PC-9 (cell line): Measurements from ENCODE around the gene PRR13. TPM values are rescaled to one million over a fixed set of nuclear protein-coding genes. Genes with fewer than 3 reads are reported as not detected.

ENCODE experiments used
- BruUV-seq: library from RNA; stranded (reverse); fragments of 400-500 nt; replicated peaks from 2 replicates; lab custom pipeline; 2021; lab: Mats Ljungman, UMichigan
- CTCF ChIA-PET: fragments of 300-600 bp; sonication (Branson Sonifier 250); formaldehyde crosslinking; loops from one replicate; lab custom pipeline; 2022; ENCODE audit warnings: antibody characterized with exemption; lab: Charles Lee
- POLR2A ChIA-PET: fragments of 300-600 bp; sonication (Branson Sonifier 250); formaldehyde crosslinking; loops from one replicate; lab custom pipeline; 2022; ENCODE audit warnings: antibody characterized with exemption; ENCODE audit not compliant: unreplicated experiment; lab: Charles Lee
- DNase-seq, 2 experiments: peaks; one replicate each; pipeline versions ENCODE4 v3.0.0 to v3.0.0-alpha.2; 2015 to 2022; ENCODE audit warnings: mixed read lengths in 1 of 2
- H2AFZ ChIP-seq: fragments of 200-600 bp; sonication (generic); 2 replicates; pipeline ENCODE4 v1.8.1; 2017; ENCODE audit warnings: antibody characterized with exemption
- H3F3A ChIP-seq: fragments of 200-600 bp; sonication (generic); 2 replicates; pipeline ENCODE4 v1.8.1; 2017; ENCODE audit warnings: antibody characterized with exemption, mild to moderate bottlenecking, low read depth; ENCODE audit not compliant: insufficient read depth
- H3K27ac ChIP-seq: fragments of 200-600 bp; sonication (generic); 2 replicates; pipeline ENCODE4 v1.6.1; 2016; ENCODE audit warnings: mixed run types
- H3K27me3 ChIP-seq: fragments of 200-600 bp; sonication (generic); 2 replicates; pipeline ENCODE4 v1.6.1; 2016; ENCODE audit warnings: low read depth, mixed run types; ENCODE audit not compliant: insufficient read depth
- H3K36me3 ChIP-seq: fragments of 200-600 bp; sonication (generic); 2 replicates; pipeline ENCODE4 v1.6.1; 2016; ENCODE audit warnings: low read depth, mixed run types
- H3K4me1 ChIP-seq: fragments of 200-600 bp; sonication (generic); replicated peaks from 2 replicates; pipeline ENCODE4 v1.6.1; 2016; ENCODE audit warnings: mixed run types; ENCODE audit not compliant: insufficient read depth
- H3K4me2 ChIP-seq: fragments of 200-600 bp; sonication (generic); 2 replicates; pipeline ENCODE4 v1.6.1; 2017; ENCODE audit warnings: mixed run types
- H3K4me3 ChIP-seq: fragments of 200-600 bp; sonication (generic); 2 replicates; pipeline ENCODE4 v1.6.1; 2016; ENCODE audit warnings: mixed run types
- H3K79me2 ChIP-seq: fragments of 200-600 bp; sonication (generic); 2 replicates; pipeline ENCODE4 v1.6.1; 2017; ENCODE audit warnings: low read depth, mixed run types
- H3K9me2 ChIP-seq: fragments of 200-600 bp; sonication (generic); 2 replicates; pipeline ENCODE4 v1.8.1; 2017; ENCODE audit warnings: mild to moderate bottlenecking; ENCODE audit not compliant: insufficient read depth
- H3K9me3 ChIP-seq: fragments of 200-600 bp; sonication (generic); 2 replicates; pipeline ENCODE4 v1.8.1; 2016; ENCODE audit warnings: low read depth; ENCODE audit not compliant: insufficient read depth
- H4K20me1 ChIP-seq: fragments of 200-600 bp; sonication (generic); 2 replicates; pipeline ENCODE4 v1.8.1; 2017; ENCODE audit not compliant: insufficient read depth
- CTCF ChIP-seq: fragments of 200-600 bp; sonication (generic); conservative IDR thresholded peaks from 2 replicates; pipeline ENCODE4 v1.6.1; 2017; ENCODE audit warnings: mixed run types, antibody characterized with exemption, mild to moderate bottlenecking, moderate library complexity
- EZH2 ChIP-seq: fragments of 200-600 bp; sonication (generic); IDR thresholded peaks from 2 replicates; pipeline ENCODE4 v1.8.0; 2017; ENCODE audit warnings: antibody characterized with exemption, low read depth
- intact Hi-C: fragments of 100-400 bp; cut with micrococcal nuclease; formaldehyde crosslinking; loops from one replicate; pipeline ENCODE4 v1.10.0; 2022; ENCODE audit not compliant: unreplicated experiment
- total RNA-seq: library from RNA; stranded (reverse); gene quantifications from 2 replicates; pipeline ENCODE4 v1.2.3, GENCODE V29; 2021

PRR13 gene
- total RNA-seq, 1 experiment from 2014 or later = 203 TPM

GRCh38 chr12:53453953-53454640 lies 12.6 kb downstream of the PRR13 start:
- Histone ChIP-seq H2AFZ (no peak overlapping the region), H3K27me3 (no peaks in the 10 kb centered on the region), H3K4me3 (peak overlapping the region; percentile 84), H3K9me2 (no peaks in the 10 kb centered on the region), H3K27ac (no peak overlapping the region), H3K9me3 (no peaks in the 10 kb centered on the region), H3K36me3 (peaks cover 55% of the 10 kb centered on the region), H3F3A (peaks cover 69% of the 10 kb centered on the region), H3K4me2 (peak overlapping the region; percentile 82), H4K20me1 (peaks cover 66% of the 10 kb centered on the region), H3K4me1 (peaks cover 16% of the 10 kb centered on the region), H3K79me2 (peaks cover 70% of the 10 kb centered on the region)
- ChIA-PET POLR2A (no interaction called here), CTCF (no interaction called here)
- intact Hi-C loops = loop anchor here (5.0 kb wide), 1 partner anchor 48 kb away; the partner anchor contains the start of gene TARBP2
- TF ChIP-seq EZH2 (no peak), CTCF (no peak)
- no peak for DNase-seq
- no TSS peak for BruUV-seq

- ChIA-PET POLR2A (interaction anchor here (0.6 kb wide), 1 partner anchor 28 kb away, joined by 5 read pairs; no protein-coding TSS in a partner anchor), CTCF (no interaction called here)
- Histone ChIP-seq H3F3A (peaks cover 66% of the 10 kb centered on the region), H3K9me2 (no peaks in the 10 kb centered on the region), H2AFZ (no peak overlapping the region), H3K79me2 (peaks cover 76% of the 10 kb centered on the region), H3K4me3 (no peak overlapping the region; the same call in 1 of the 2 replicates), H3K4me2 (no peak overlapping the region), H3K9me3 (no peaks in the 10 kb centered on the region), H3K27ac (no peak overlapping the region), H3K36me3 (peaks cover 61% of the 10 kb centered on the region), H3K4me1 (peaks cover 16% of the 10 kb centered on the region), H4K20me1 (peaks cover 72% of the 10 kb centered on the region), H3K27me3 (no peaks in the 10 kb centered on the region)
- no peak for DNase-seq
- TF ChIP-seq EZH2 (no peak), CTCF (no peak)
- intact Hi-C loops = loop anchor here (5.0 kb wide), 1 partner anchor 48 kb away; the partner anchor contains the start of gene TARBP2
- BruUV-seq = no TSS peak
Measured at GRCh38 chr12:53454707-53455106, 13.2 kb downstream of the PRR13 start.

- Histone ChIP-seq H3K27me3 (no peaks in the 10 kb centered on the region), H3K9me3 (no peaks in the 10 kb centered on the region), H3K36me3 (peaks cover 82% of the 10 kb centered on the region), H3F3A (peaks cover 76% of the 10 kb centered on the region), H3K79me2 (peaks cover 97% of the 10 kb centered on the region), H4K20me1 (peaks cover 93% of the 10 kb centered on the region), H3K4me1 (peaks cover 13% of the 10 kb centered on the region), H3K4me3 (no peak overlapping the region), H3K27ac (no peak overlapping the region), H2AFZ (no peak overlapping the region), H3K9me2 (no peaks in the 10 kb centered on the region), H3K4me2 (no peak overlapping the region)
- TF ChIP-seq EZH2 (no peak), CTCF (no peak)
- ChIA-PET CTCF (no interaction called here), POLR2A (interaction anchor here (0.7 kb wide), 1 partner anchor 18 kb away, joined by 4 read pairs; no protein-coding TSS in a partner anchor)
- BruUV-seq = no TSS peak
- no peak for DNase-seq
- intact Hi-C loops = no loop called here
Measured at GRCh38 chr12:53456654-53457366, 15.3 kb downstream of the PRR13 start.
